ENCODE measurements around the gene LPIN1.

Gene LPIN1

GRCh38 chr2:11765501-11765900, 19.1 kb downstream of the LPIN1 start:
- in situ Hi-C loops (cut with MboI; ENCODE audit: low sequenced_read_pairs, unreplicated experiment), result no loop called here
- DNase-seq (ENCODE audit: low spot score), result no peak
- TF ChIP-seq CTCF (IDR thresholded peaks at IDR 0.05; ENCODE audit: borderline replicate concordance, control extremely low read depth, extremely low read depth, insufficient read depth, missing control alignments), result no peak

- no peak for DNase-seq (ENCODE audit: low spot score)
- in situ Hi-C loops (cut with MboI; ENCODE audit: low sequenced_read_pairs, unreplicated experiment), result no loop called here
- TF ChIP-seq CTCF (IDR thresholded peaks at IDR 0.05; ENCODE audit: borderline replicate concordance, control extremely low read depth, extremely low read depth, insufficient read depth, missing control alignments), result no peak
Observed at GRCh38 chr2:11766016-11766415, 19.6 kb downstream of the LPIN1 start.

GRCh38 chr2:11767779-11768178, 21.3 kb downstream of the LPIN1 start:
- in situ Hi-C loops (cut with MboI; ENCODE audit: low sequenced_read_pairs, unreplicated experiment), result no loop called here
- no peak for TF ChIP-seq CTCF (IDR thresholded peaks at IDR 0.05; ENCODE audit: borderline replicate concordance, control extremely low read depth, extremely low read depth, insufficient read depth, missing control alignments)
- DNase-seq (ENCODE audit: low spot score), result no peak

DNA sequence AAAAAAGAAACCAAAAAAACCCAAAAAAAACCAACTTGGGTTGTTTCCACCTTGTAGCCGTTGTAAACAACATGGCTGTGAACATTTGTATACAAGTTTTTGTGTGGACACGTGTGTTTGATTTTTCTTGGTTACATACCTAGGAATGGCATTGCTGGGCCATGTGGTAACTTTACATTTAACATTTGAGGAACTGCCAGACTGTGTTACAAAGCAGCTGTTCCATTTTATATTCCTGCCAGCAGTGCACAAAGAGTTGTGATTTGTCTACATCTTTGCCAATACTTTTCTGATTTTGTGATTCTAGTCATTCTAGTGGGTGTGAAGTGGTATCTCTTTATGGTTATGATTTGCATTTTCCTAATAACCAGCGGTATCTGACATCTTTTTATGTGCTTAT, 22.5 kb downstream of the LPIN1 start:
- TF ChIP-seq CTCF (IDR thresholded peaks at IDR 0.05; ENCODE audit: borderline replicate concordance, control extremely low read depth, extremely low read depth, insufficient read depth, missing control alignments), result no peak
- DNase-seq (ENCODE audit: low spot score), result no peak
- in situ Hi-C loops (cut with MboI; ENCODE audit: low sequenced_read_pairs, unreplicated experiment), result no loop called here

GRCh38 chr2:11769516-11769915, 23.1 kb downstream of the LPIN1 start:
- no peak for TF ChIP-seq CTCF (IDR thresholded peaks at IDR 0.05; ENCODE audit: borderline replicate concordance, control extremely low read depth, extremely low read depth, insufficient read depth, missing control alignments)
- in situ Hi-C loops (cut with MboI; ENCODE audit: low sequenced_read_pairs, unreplicated experiment), result no loop called here
- DNase-seq (ENCODE audit: low spot score), result no peak

DNA sequence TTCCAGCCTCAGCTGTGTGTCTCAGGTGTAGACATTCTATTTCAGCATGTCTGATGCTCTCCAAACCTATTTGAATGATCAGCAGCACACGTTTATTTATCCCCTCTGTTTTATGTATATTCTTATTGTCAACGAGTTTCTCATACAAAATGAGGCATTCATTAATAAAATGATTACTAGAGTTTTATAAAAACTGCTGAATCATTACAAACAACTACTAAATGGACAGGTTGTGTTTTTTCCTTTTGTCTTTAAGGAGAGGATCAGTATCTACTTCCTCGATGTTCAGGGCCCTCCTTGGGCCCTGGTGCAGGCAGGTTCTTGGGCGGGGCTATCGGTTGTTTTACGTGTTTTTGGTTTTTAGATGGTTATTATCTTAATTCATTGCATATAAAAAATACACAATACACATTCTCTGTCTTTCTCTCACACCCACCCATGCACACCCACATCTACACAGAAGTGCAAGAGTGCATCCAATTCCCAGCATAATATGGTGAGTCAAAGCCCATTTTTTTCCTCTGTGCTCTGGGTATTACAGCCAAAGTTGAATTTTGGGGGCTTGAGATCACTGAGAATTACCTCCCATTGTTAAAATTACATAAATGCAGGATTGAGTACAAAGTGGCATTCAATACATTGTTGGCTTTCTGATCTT, 24.2 kb downstream of the LPIN1 start:
- in situ Hi-C loops (cut with MboI; ENCODE audit: low sequenced_read_pairs, unreplicated experiment), result no loop called here
- no peak for DNase-seq (ENCODE audit: low spot score)
- TF ChIP-seq CTCF (IDR thresholded peaks at IDR 0.05; ENCODE audit: borderline replicate concordance, control extremely low read depth, extremely low read depth, insufficient read depth, missing control alignments), result no peak
